ENCODE measurements around the gene MLLT6.
"Not testable (repeated sequence)": the region's sequence is repeated elsewhere in the genome, so short reads cannot be mapped to it uniquely, and the experiment has no call there.

Gene MLLT6

DNA sequence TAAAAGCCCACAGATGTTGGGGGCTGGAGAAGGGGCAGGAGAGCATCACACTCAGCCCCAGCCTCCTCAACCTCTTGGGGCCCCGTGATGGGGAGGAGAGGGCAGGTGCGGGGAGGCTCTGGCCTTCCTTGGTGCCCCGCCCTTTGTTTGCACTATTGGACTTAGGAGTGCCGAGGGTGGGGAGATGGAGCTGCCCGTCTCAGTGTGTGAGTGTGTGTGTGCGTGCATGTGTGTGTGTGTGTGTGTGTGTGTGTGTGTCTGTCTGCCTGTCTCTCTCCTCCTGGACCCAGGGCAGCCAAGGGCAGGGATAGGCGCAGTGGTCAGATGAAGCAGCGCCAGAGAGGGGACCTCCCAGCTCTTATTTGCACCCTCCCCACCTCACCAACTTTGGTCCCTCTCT lies 21.1 kb downstream of the MLLT6 start:
- DNase-seq (ENCODE audit: low read depth in 2 of 2) = not testable (repeated sequence)

DNA sequence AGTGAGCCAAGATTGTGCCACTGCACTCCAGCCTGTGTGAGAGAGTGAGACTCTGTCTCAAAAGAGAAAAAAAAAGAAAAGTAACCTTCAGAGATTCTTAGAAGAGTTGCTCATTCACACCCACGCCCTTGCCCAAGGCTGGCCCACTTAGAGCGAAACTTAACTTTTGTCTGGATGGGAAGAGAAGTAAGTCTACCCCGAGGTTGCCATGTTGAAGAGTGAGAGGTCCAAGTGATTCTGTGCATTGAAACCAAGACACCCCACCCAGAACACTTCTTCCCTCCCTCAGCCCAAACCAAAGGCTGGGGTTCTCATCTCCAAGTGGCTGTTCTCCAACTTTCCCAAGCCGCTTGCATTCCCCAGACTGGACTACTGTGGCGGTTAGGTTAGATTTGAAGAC lies 22.7 kb downstream of the MLLT6 start:
- no peak for DNase-seq (ENCODE audit: low read depth in 2 of 2)

DNA sequence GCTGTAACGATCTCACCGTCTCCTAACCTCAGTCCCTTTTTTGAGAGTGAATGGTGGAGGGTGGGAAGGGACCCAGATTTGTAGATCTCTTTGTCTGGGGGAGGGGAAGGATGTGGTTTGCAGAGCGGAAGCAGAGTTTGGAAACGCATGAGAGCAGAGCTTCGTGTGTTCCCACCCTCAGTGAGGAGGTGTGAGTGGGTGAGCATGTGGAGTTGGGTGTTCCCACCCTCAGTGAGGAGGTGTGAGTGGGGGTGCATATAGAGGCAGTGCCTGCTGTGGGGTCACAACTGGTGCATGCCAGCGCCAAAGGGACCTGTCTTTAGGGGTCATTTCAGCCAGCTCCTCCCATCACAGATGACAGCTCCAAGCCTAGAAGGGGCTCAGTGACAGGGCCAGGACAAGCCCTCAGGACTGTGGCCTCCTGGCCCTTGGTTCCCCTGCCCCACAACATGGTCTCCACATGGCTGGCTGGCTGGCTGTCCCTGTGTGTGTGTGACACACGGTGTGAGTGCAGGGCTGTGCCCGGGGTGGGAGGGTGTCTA lies 23.3 kb downstream of the MLLT6 start:
- peak in 1 of 2 donors; percentile 43 for DNase-seq (ENCODE audit: low read depth in 2 of 2)

DNA sequence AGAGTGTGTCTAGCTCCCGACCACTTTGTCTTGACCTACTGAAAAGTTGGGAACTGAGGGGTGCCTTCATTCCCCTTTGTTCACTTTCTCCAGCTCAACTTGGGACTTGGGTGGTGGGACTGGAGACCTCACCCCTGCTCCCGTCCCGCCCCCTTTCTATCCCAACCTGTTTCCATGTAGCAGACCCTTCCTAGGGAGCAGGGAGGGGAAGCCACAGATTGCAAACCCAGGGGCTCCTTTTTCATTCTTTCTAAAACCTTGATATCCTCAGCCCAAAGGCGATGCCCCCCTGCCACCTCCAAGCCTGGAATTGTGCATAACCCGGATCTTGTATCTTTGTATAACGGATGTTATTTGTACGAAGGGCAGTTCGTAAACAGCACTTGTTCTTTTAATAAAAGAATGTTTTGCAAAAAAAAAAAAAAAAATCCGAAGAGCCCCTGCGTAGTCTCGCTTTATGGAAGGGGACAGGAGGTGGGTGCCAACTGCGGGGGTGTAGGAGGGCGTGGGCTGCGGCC lies 24.4 kb downstream of the MLLT6 start:
- no peak for DNase-seq (ENCODE audit: low read depth in 2 of 2)

DNA sequence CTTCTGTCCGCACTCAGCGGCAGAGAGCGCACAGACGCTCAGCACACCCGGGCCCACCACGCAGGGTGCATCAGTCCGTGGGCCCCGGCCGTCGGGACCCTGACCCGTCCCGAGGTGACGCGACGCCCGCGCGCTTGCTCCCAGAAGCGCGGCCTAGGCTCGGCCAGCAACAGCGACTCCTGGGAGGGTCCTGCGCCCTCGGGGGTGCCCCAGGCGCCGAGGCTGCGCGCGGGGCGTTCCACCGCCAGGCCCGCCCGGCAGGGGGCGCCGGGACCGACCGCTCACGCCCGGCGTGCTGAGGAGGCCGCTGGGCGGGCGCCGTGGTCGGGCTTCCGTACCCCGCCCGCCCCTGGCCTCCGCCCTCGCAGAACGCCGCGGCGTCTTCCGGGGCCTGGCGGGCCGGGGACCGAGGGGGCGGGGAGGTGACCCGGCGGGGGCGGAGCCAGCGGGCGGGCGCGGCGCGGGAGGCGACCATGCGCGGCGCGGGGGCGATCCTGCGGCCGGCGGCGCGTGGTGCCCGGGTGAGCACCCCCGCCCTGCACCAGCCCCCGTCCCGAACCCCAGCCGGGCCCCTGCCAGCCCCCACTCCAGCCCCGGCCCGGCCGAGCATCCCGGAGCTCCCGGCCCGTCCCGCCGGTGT lies 24.9 kb downstream of the MLLT6 start, which contains the start of gene CISD3:
TSS of gene CISD3 (plus strand) at position 456 of the 640 bp plus-strand sequence. CDS start at position 474, 18 bp downstream.
- DNase-seq (ENCODE audit: low read depth in 2 of 2) = peak; percentile 71 to 76

DNA sequence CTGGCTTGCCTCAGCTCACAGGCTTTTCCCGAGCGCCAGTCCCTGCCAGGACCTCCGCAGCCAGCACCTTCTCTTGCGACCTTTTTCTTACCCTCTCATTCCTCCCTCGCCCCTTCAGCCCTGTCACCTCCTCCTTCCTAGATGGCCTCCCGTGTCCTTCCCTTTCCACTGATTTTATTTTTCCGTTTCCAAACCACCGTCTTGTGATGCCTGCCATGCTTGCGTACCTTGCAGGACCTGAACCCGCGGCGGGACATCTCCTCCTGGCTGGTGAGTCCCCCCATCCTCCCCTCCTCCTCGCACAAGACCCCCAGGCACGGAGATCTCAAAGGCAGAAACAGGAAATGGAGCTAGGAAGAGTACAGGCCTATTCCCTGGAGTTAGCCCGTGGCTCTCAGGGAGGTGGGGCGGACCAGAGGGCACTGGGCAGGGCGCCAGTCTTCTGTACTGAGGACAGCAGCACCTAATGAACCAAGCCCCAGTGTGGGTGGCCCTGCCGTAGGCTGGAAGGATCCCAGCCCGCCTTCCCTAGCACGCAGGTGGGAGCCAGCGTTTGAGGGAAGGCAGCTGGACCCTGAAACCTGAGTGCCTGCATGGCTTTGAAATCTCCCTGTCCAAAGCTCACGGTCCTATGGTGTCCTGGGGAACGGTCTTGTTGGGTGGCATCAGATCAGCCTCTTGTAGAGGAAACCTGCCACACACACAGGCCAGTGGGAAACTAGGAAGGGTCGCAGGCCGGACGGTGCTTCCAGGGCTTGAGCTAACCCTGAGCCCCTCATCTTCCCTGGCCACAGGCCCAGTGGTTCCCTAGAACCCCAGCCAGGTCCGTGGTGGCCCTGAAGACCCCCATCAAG lies 25.7 kb downstream of the MLLT6 start:
- DNase-seq (ENCODE audit: low read depth in 2 of 2) = no peak

DNA sequence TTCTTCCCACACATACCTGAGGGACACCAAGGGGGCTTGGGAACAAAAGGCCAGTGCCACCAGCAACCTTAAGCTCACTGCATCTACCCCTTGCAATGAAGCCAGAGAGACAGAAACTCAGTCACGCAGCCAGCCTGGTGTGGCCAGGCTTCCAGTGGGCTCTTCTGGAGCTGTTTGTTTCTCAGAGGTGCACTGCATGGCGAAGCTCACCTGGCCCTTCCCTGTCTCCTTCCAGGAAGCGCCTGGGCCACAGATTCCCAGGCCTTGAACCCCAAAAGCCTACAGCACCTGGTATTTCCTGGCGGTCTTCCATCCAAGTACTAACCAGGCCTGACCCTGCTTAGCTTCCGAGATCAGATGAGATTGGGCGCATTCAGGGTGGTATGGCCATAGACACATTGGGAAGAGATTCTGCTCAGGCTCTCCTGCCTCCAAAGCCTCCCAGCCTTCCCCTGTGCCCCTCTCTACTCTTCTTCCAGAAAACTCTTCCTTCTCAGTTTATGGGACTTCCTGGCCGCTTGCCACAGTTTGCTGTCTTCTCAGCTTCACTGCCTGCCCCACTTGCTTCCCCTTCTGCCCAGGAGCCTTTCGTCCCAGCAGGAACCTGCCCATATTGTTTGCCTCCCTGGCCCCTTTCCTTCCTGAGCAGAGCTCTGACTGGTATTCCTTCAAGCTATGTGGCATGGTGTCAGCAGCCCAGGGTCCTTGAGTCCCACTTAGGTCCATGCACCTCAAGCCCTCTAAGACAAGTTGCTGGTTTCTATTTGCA lies 26.6 kb downstream of the MLLT6 start:
- no peak for DNase-seq (ENCODE audit: low read depth in 2 of 2)

DNA sequence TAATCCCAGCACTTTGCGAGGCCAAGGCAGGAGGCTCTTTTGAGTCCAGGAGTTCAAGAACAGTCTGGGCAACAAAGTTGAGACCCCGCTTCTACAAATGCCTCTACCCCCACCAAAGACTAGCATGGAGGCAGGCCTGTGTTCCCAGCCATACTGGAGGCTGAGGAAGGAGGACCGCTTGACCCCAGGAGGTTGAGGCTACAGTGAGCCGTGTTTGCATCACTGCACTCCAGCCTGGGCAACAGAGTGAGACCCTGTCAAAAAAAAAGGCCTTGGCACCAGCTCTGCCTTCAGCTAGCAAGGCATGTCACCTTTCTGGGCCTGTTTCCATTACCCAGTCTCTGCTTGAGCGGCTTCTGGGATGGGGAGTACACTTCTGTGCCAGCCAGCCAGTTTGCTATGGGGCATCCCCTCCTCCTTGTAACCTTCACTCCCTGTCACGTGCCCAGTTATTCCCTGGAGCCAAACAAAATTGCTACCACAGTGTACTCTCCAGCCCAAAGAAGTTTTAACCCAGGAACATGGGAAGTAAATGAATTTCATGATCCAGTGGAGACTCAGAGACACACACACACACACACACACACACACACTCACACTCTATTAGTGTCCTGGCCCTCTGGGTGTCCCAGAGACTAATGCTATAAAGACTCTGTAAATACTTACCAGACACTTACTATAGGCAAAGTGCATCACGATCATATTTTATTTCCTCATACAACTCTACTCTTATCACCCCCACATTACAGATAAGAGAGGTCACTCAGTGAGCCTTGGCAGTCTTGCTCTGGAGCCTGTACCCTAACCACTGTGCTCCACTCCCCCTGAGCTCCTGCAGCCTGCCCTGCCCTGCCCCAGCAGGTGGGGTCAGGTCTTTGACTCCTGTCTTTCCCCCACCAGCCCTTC lies 27.6 kb downstream of the MLLT6 start:
- DNase-seq (ENCODE audit: low read depth in 2 of 2) = no peak

DNA sequence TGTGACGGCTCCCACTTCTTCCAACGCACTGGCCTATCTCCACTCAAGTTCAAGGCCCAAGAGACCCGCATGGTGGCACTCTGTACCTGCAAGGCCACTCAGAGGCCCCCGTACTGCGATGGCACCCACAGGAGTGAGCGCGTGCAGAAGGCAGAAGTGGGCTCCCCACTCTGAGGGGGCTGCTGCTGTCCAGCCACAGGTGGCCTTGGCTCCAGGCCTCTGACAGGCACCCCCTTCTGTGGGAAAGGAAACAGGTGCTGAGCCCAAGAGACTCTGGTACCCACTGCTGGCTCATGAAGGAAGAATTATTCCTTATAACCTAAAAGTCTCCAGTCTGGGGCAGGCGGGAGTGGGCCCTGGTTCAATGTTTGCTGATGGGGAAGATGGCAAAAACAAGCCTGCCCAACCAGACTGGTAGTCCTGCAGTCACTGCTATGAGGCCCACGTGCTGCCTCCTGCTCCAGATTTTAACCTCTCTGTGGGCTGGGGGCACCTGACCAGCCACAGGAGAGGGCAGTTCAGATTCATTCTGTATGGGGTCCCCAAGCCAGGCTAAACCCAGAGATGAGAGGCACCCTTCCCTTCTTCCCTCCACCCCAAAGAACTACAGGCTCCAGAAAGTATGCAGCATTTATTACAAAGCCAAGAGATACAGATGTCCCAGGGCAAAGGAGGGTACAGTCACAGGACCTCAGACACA lies 28.4 kb downstream of the MLLT6 start:
- no peak for DNase-seq (ENCODE audit: low read depth in 2 of 2)

DNA sequence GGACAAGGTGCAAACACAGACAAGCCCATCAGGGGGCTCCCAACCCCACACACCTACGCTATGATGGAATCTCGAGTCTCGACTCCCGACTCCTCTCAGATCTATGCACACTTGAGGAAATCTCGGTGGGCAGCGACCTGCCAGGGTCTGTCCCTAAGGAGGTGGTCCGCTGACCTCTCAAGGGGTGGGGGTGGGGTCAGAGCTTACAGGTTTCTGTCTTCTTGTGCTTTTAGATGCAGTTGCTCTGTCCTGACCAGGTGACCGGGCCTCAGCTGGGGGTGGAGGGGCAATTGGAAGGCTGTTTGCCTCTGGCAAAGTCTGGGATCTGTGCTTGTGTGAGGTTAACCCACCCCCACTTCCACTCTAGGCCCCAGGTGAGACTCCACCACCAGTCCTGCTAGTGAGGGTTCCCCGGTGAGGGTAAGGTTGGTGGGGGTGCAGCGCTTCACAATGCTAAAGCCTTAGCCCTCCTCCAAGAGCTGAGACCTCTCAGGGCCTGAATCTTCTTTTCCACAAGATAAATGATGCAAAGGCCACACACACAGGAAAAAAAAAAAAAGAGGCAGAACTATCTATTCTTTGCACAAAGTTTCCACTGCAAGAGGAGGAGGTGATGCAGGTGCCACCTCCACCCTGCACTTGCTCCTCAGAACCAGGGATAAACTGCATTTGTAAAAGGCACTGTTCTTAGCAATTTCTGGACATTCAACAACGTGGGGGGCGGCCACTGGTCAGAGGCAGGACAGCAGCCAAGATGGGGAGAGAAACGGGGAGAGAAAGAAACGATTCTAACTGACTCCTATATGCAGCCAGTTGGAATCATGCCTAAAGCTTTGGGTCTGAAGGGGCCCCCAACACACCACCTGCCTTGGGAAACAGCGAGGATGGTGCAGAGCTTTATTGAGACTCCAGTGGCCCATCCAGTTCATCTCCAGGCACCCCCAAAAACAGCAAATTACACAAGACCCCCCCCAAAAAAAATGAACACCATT lies 29.2 kb downstream of the MLLT6 start:
- DNase-seq (ENCODE audit: low read depth in 2 of 2) = no peak

DNA sequence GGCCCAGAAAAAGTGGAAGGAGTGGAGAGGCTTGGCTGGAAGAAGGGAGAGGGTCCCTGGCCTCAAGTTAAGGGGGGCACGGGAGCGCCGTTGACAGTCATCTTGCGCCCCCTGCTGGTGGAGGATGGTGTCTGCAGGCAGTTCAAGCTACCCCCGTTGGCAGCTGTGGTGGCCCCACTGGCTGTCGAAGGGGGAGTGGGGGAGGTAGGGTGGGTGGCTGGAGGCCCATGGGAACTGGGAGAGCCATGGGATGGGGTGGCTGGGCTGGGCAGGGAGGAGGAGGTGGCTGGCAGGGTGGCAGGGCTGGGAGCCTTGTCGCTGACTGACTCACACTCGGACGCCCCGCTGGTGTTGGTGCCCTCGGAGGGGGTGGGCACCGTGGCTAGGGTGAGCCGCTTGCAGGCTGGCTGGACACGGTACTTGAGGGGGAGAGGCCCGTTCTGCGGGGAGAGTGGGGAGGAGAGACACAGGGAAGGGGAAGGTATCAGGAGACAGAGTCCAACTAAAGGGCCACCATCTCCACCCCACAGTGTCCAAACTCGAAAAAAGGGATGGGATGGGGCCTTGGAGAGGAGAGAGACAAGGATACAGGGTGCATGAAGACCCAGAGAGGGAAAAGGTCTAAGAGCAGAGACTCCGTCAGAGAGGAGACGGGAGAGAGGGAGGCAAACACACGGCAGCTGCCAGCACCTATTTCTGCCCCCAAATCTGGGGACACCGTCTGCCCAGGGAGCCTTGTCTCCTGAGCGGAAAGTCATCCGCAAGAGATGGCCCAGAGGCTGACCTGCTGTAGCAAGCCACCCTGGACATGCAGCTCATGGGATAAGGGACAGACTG lies 30.3 kb downstream of the MLLT6 start:
- peak; percentile 48 to 68 for DNase-seq (ENCODE audit: low read depth in 2 of 2)

DNA sequence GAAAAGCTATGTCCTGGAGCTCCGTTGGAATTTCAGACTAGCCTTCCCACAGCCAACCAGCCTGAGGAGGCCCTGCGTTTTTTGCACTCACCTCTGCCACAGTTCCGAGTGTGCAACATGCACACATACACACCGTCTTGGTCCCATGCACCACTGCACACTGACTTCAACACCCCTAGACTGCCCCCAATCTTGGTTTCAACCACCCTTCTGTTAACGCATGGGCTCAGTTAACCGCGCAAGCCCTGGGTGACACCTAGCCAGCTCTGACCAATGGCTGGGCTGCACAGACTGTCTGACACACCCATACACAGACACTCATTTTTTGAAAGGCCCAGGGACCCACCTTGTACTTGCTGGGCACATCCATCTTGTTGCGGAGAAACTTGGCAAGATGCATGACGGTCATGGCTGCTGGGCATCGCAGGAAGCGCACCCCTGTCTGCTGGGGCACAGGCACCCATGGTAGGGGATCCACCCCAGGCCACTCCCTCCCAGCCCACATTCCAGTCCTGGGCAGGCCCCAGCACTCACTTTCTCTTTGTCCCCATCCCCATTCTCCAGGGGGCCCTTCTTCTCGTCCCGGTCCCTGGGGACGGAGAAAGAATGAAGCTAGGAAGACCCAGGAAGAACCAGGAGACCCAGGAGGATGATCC lies 33.1 kb downstream of the MLLT6 start:
- no peak for DNase-seq (ENCODE audit: low read depth in 2 of 2)

DNA sequence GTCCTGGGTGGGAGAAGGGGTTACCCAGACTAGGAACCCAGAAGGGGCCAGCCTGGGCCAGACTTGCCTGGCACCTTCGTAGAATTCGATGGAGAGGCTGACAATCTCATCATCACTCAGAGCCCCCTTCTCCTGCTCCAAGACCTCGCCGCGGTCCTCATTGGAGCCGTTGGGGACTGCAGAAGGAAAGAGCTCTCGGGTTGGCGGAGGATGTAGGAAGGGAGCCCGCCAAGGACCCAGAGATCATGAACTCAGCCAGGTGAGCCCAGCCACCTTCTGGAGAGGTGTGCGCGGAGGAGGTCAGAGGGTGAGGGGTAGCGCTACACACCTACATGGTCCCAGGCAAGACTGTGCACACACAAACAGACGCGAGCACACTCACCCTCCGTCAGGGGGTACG lies 33.6 kb downstream of the MLLT6 start:
- no peak for DNase-seq (ENCODE audit: low read depth in 2 of 2)

DNA sequence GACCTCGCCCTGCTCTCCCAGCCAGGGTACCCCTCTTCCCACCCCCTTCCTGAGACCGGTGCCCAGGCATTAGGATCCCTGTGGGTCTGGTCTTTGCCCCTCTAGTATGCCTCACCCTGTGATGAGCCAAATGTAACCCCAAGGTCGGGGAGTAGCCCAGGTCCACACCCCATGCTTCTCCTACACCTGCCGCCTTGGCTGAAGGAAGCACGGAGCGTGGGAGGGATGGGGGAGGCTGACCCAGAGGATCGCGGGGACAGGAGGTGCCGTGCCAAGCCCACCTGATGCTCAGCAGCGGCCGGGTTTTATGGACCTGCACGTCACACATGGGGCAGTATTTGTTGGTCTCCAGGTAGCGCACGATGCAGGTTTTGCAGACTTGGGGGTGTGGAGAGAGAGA lies 34.2 kb downstream of the MLLT6 start:
- DNase-seq (ENCODE audit: low read depth in 2 of 2) = no peak

DNA sequence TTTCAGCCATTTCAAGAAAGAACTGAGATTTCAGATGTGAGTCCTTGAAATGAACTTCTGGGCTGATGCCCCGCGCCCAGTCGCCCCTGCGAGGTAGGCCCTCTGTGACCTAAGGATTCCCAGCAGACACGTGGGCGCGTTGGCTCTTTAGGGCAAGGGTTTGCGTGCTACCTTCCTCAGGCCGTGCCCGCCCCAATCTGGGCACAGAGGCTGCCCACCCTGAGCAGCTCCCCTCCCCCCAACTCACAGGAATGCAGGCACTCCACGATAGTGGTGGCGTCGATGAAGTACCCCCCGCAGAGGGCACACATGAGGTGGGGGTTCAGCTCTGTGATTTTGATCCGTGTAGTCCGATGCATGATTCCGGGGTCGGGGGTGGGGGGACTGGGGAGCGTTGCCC lies 35.0 kb downstream of the MLLT6 start:
- DNase-seq (ENCODE audit: low read depth in 2 of 2) = no peak

DNA sequence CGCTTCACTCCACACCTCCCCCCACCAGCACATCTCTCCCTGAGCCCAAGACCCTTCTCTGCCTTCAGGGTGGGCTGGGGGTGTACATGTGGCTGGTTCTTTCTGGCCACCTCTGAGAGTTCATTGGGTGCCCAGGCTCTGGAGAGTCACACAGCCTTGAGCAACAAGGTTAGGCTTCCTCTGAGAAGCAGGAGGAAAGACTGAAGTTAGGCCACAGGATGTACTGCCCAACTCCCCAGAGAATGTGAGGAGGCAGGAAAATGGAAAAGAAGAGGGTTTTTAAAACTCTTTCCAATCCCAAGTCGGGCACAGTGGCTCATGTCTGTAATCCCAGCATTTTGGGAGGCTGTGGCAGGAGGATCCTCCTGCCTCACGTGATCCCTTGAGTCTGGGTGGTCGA lies 35.7 kb downstream of the MLLT6 start:
- no peak for DNase-seq (ENCODE audit: low read depth in 2 of 2)

DNA sequence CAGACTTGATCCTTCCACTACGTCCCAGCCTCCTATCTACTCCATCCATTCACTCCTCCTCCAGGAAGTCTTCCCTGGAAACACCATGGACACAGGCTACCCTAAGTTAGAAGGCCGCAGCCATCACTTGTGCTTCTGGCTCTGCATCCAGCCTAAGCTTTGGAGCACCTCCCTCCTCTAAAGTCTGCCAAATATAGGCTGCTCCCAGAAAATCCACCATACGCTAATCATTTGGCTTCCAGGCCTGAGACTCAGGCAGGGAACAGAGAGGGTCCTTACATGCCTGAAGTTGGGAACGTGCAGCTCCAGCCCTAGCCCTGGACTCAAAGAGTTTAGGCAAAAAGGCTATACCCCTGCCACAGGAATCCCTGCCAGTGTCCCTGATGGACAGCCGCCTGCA lies 36.4 kb downstream of the MLLT6 start:
- no peak for DNase-seq (ENCODE audit: low read depth in 2 of 2)

Data from stimulated activated CD4-positive, alpha-beta T cell treated with anti-CD3 and anti-CD28 coated beads, Interleukin-1b, Interleukin-23, amount 100 ng/mL, for 1 hour (primary cell).